SU-DHL-6 (cell line): ENCODE measurements around the gene LENEP.

ENCODE experiments used
- H2AFZ ChIP-seq: fragments of 200-600 bp; sonication (generic); 2 replicates; pipeline ENCODE4 v1.6.1; 2014; ENCODE audit warnings: low read depth, mild to moderate bottlenecking, moderate library complexity, mixed read lengths, antibody characterized with exemption, low read length; ENCODE audit not compliant: severe bottlenecking
- H3F3A ChIP-seq: fragments of 200-600 bp; shearing (Covaris generic); 2 replicates; pipeline ENCODE4 v1.6.0; 2016; ENCODE audit warnings: antibody characterized with exemption, mild to moderate bottlenecking; ENCODE audit not compliant: insufficient read depth
- H3K27ac ChIP-seq: fragments of 200-600 bp; sonication (generic); 2 replicates; pipeline ENCODE4 v1.5.1; 2016; ENCODE audit warnings: low read depth, mild to moderate bottlenecking, low read length, moderate library complexity, mixed read lengths
- H3K27me3 ChIP-seq: fragments of 200-600 bp; sonication (generic), shearing (Covaris generic); 2 replicates; pipeline ENCODE4 v1.6.0; 2014; ENCODE audit warnings: mild to moderate bottlenecking, low read length
- H3K36me3 ChIP-seq: fragments of 200-600 bp; sonication (generic); 2 replicates; pipeline ENCODE4 v1.6.1; 2014; ENCODE audit warnings: mild to moderate bottlenecking, low read length, mixed read lengths
- H3K4me2 ChIP-seq: fragments of 300-600, 200-600 bp; shearing (Covaris generic), sonication (generic); 2 replicates; pipeline ENCODE4 v1.6.0; 2014; ENCODE audit warnings: low read length, low read depth, mild to moderate bottlenecking; ENCODE audit not compliant: poor library complexity, severe bottlenecking
- H3K4me3 ChIP-seq: fragments of 200-600 bp; sonication (generic); 2 replicates; pipeline ENCODE4 v1.5.1; 2014; ENCODE audit warnings: antibody characterized with exemption, low read length, mild to moderate bottlenecking, mixed read lengths; ENCODE audit not compliant: insufficient read depth, poor library complexity, severe bottlenecking
- H3K79me2 ChIP-seq: fragments of 200-600 bp; sonication (generic); 2 replicates; pipeline ENCODE4 v1.6.1; 2014; ENCODE audit warnings: mild to moderate bottlenecking, low read length, moderate library complexity; ENCODE audit not compliant: insufficient read depth
- H3K9ac ChIP-seq: fragments of 200-600 bp; sonication (generic); 2 replicates; pipeline ENCODE4 v1.7.0; 2014; ENCODE audit warnings: mild to moderate bottlenecking, low read length
- H3K9me2 ChIP-seq: fragments of 200-600 bp; sonication (generic); replicated peaks from 2 replicates; pipeline ENCODE4 v1.6.1; 2014; ENCODE audit warnings: low read length; ENCODE audit not compliant: insufficient read depth
- H3K9me3 ChIP-seq: fragments of 200-600 bp; sonication (generic); 2 replicates; pipeline ENCODE4 v1.6.1; 2014; ENCODE audit warnings: low read length, mixed read lengths; ENCODE audit not compliant: insufficient read depth
- H4K20me1 ChIP-seq: fragments of 200-600 bp; sonication (generic); 2 replicates; pipeline ENCODE4 v1.6.1; 2014; ENCODE audit warnings: low read depth, mild to moderate bottlenecking, antibody characterized with exemption, low read length, moderate library complexity, mixed read lengths
- CTCF ChIP-seq: fragments of 200-600 bp; sonication (generic); IDR thresholded peaks from one replicate; pipeline ENCODE4 v1.5.1; 2017; ENCODE audit warnings: antibody characterized with exemption, mild to moderate bottlenecking, low read length, moderate library complexity; ENCODE audit not compliant: insufficient read depth, poor library complexity, severe bottlenecking
- EZH2phosphoT487 ChIP-seq: fragments of 200-600 bp; sonication (generic), shearing (Covaris generic); conservative IDR thresholded peaks from 2 replicates; pipeline ENCODE4 v1.6.1; 2018; ENCODE audit warnings: mild to moderate bottlenecking, antibody characterized with exemption, low read length, moderate library complexity, mixed read lengths

LENEP gene

DNA sequence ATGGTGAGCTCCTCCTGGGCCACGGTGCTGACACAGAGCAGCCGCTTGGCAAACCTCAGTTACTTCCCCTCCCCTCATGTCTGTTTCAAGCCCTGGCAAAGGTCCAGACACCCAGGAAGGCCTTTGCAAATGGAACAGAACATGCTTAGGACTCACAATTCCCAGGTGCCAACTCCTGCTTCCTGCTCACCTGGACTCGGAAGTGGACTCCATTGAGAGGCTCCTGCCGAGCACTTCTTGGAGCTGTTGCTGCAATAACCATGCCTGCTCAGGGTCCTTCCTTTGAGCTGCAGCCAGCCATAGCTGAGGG is 29.5 kb downstream of the LENEP start:
- no peaks in the 10 kb centered on the region for H3K36me3 ChIP-seq
- TF ChIP-seq EZH2phosphoT487 (no peak), CTCF (no peak)
- H2AFZ ChIP-seq: no peak overlapping the region
- no peak overlapping the region for H3K4me3 ChIP-seq
- no peak overlapping the region for H3K4me2 ChIP-seq
- no peaks in the 10 kb centered on the region for H3K9me3 ChIP-seq
- H3K9ac ChIP-seq: no peak overlapping the region
- H3K27me3 ChIP-seq: no peaks in the 10 kb centered on the region
- no peaks in the 10 kb centered on the region for H3K79me2 ChIP-seq
- no peaks in the 10 kb centered on the region for H4K20me1 ChIP-seq
- no peak overlapping the region for H3K27ac ChIP-seq
- no peaks in the 10 kb centered on the region for H3F3A ChIP-seq
- no peaks in the 10 kb centered on the region for H3K9me2 ChIP-seq

- no peak overlapping the region for H3K4me3 ChIP-seq
- H3K36me3 ChIP-seq: no peaks in the 10 kb centered on the region
- no peaks in the 10 kb centered on the region for H4K20me1 ChIP-seq
- no peak overlapping the region for H3K27ac ChIP-seq
- H2AFZ ChIP-seq: no peak overlapping the region
- no peak overlapping the region for H3K9ac ChIP-seq
- TF ChIP-seq EZH2phosphoT487: no peak
- no peaks in the 10 kb centered on the region for H3K27me3 ChIP-seq
- no peaks in the 10 kb centered on the region for H3K79me2 ChIP-seq
- no peaks in the 10 kb centered on the region for H3K9me2 ChIP-seq
- H3F3A ChIP-seq: no peaks in the 10 kb centered on the region
- H3K9me3 ChIP-seq: no peaks in the 10 kb centered on the region
- H3K4me2 ChIP-seq: no peak overlapping the region
Measured at GRCh38 chr1:155023627-155024026, 30.2 kb downstream of the LENEP start.

- no peaks in the 10 kb centered on the region for H3K9me3 ChIP-seq
- H4K20me1 ChIP-seq: no peaks in the 10 kb centered on the region
- H3F3A ChIP-seq: no peaks in the 10 kb centered on the region
- no peaks in the 10 kb centered on the region for H3K36me3 ChIP-seq
- H2AFZ ChIP-seq: no peak overlapping the region
- H3K9ac ChIP-seq: no peak overlapping the region
- no peaks in the 10 kb centered on the region for H3K27me3 ChIP-seq
- H3K79me2 ChIP-seq: no peaks in the 10 kb centered on the region
- H3K27ac ChIP-seq: no peak overlapping the region
- H3K4me3 ChIP-seq: no peak overlapping the region
- TF ChIP-seq CTCF: no peak
- no peak for TF ChIP-seq EZH2phosphoT487
- H3K9me2 ChIP-seq: no peaks in the 10 kb centered on the region
- H3K4me2 ChIP-seq: no peak overlapping the region
Measured at GRCh38 chr1:155024315-155024714, 30.9 kb downstream of the LENEP start.

- no peaks in the 10 kb centered on the region for H3K79me2 ChIP-seq
- TF ChIP-seq EZH2phosphoT487 (no peak), CTCF (no peak)
- no peak overlapping the region for H3K4me2 ChIP-seq
- no peaks in the 10 kb centered on the region for H3K9me3 ChIP-seq
- no peak overlapping the region for H3K4me3 ChIP-seq
- no peaks in the 10 kb centered on the region for H3K36me3 ChIP-seq
- no peak overlapping the region for H3K27ac ChIP-seq
- no peaks in the 10 kb centered on the region for H3K9me2 ChIP-seq
- H3K9ac ChIP-seq: no peak overlapping the region
- H3K27me3 ChIP-seq: no peaks in the 10 kb centered on the region
- H4K20me1 ChIP-seq: no peaks in the 10 kb centered on the region
- no peak overlapping the region for H2AFZ ChIP-seq
- H3F3A ChIP-seq: no peaks in the 10 kb centered on the region
Measured at GRCh38 chr1:155026154-155026553, 32.8 kb downstream of the LENEP start.
